Ishikawa (cell line): ENCODE results near the gene P3H4.

Source experiments
- EGR1 ChIP-seq: IDR thresholded peaks from 2 replicates; pipeline ENCODE4 v1.6.1; 2012
- EP300 ChIP-seq: IDR thresholded peaks from 2 replicates; pipeline ENCODE4 v1.6.1; 2012; ENCODE audit warnings: borderline replicate concordance
- REST ChIP-seq: IDR thresholded peaks from 2 replicates; pipeline ENCODE4 v1.6.1; 2012; ENCODE audit warnings: low read depth, mild to moderate bottlenecking
- YY1 ChIP-seq: IDR thresholded peaks from 2 replicates; pipeline ENCODE4 v1.6.1; 2012; ENCODE audit warnings: low read depth
- ZBTB7A ChIP-seq: IDR thresholded peaks from 2 replicates; pipeline ENCODE4 v1.6.1; 2012; ENCODE audit warnings: low read depth

GRCh38 chr17:41836550-41837196 is 24.9 kb upstream of the P3H4 start:
- TF ChIP-seq REST (no peak), EGR1 (no peak), EP300 (no peak), ZBTB7A (no peak), YY1 (no peak)
